SK-N-SH (cell line): Measurements from ENCODE around the gene GRM7. TPM values are rescaled to one million over a fixed set of nuclear protein-coding genes. Genes with fewer than 3 reads are reported as not detected.

ENCODE experiments used
- CTCF ChIA-PET: fragments of 300-600, 350-600 bp; formaldehyde crosslinking; extraction: SDS; loops from one replicate; lab custom pipeline; 2021; lab: Yijun Ruan, JAX
- POLR2A ChIA-PET: fragments of 350-600 bp; sonication (Branson Sonifier 250); formaldehyde crosslinking; extraction: SDS; loops from one replicate; lab custom pipeline; 2020; ENCODE audit warnings: antibody characterized with exemption, inconsistent platforms; lab: Yijun Ruan, JAX
- DNase-seq: peaks from one replicate; pipeline ENCODE4 v3.0.0; 2012
- H2AFZ ChIP-seq: fragments of 200-600 bp; sonication (generic); 2 replicates; pipeline ENCODE4 v1.8.1; 2016; ENCODE audit warnings: antibody characterized with exemption, mild to moderate bottlenecking, low read depth
- H3F3A ChIP-seq: fragments of 200-600 bp; sonication (generic); replicated peaks from 2 replicates; pipeline ENCODE3; 2016; ENCODE audit warnings: antibody characterized with exemption, mild to moderate bottlenecking; ENCODE audit not compliant: insufficient read depth
- H3K27ac ChIP-seq, 2 experiments: fragments of 200-500 bp in 1 of 2; fragments of 200-600 bp in 1 of 2; sonication (Bioruptor generic) in 1 of 2; sonication (generic), shearing (Covaris generic) in 1 of 2; 2 replicates each; pipeline versions ENCODE4 v1.5.1 to v1.6.1; 2014 to 2016; ENCODE audit warnings: low read depth in 2 of 2, inconsistent platforms in 1 of 2, low read length in 1 of 2, mild to moderate bottlenecking in 1 of 2, mixed read lengths in 1 of 2
- H3K27me3 ChIP-seq: fragments of 200-600 bp; sonication (generic), shearing (Covaris generic); 2 replicates; pipeline ENCODE4 v1.6.1; 2016; ENCODE audit warnings: mixed run types; ENCODE audit not compliant: insufficient read depth
- H3K36me3 ChIP-seq, 2 experiments: fragments of 200-500 bp in 1 of 2; fragments of 200-600 bp in 1 of 2; sonication (Bioruptor generic) in 1 of 2; sonication (generic) in 1 of 2; replicated peaks in 1 of 2; 2 replicates each; pipeline versions ENCODE3 to v1.5.1; 2014 to 2016; ENCODE audit warnings: low read length in 1 of 2, mild to moderate bottlenecking in 1 of 2; ENCODE audit not compliant: insufficient read depth in 2 of 2, control insufficient read depth in 1 of 2
- H3K4me1 ChIP-seq, 2 experiments: fragments of 200-500 bp in 1 of 2; fragments of 200-600 bp in 1 of 2; sonication (Bioruptor generic) in 1 of 2; sonication (generic), shearing (Covaris generic) in 1 of 2; 2 replicates each; pipeline versions ENCODE4 v1.5.1 to v1.6.1; 2014 to 2016; ENCODE audit warnings: low read depth in 1 of 2, low read length in 1 of 2, mixed run types in 1 of 2; ENCODE audit not compliant: insufficient read depth in 2 of 2, control insufficient read depth in 1 of 2
- H3K4me2 ChIP-seq: fragments of 200-600 bp; sonication (generic), shearing (Covaris generic); 2 replicates; pipeline ENCODE4 v1.6.1; 2017; ENCODE audit warnings: mixed run types
- H3K4me3 ChIP-seq, 2 experiments: fragments of 200-500 bp in 1 of 2; fragments of 200-600 bp in 1 of 2; sonication (Bioruptor generic) in 1 of 2; sonication (generic), shearing (Covaris generic) in 1 of 2; 2 replicates each; pipeline versions ENCODE4 v1.5.1 to v1.8.1; 2014 to 2016; ENCODE audit warnings: low read depth in 2 of 2, inconsistent platforms in 1 of 2, low read length in 1 of 2, mild to moderate bottlenecking in 1 of 2, mixed read lengths in 1 of 2, moderate library complexity in 1 of 2
- H3K79me2 ChIP-seq: fragments of 200-600 bp; sonication (generic); 2 replicates; pipeline ENCODE4 v1.8.1; 2017; ENCODE audit warnings: mild to moderate bottlenecking; ENCODE audit not compliant: insufficient read depth
- H3K9ac ChIP-seq: fragments of 200-600 bp; sonication (generic); 2 replicates; pipeline ENCODE4 v1.6.1; 2017; ENCODE audit warnings: mixed run types
- H3K9me2 ChIP-seq: fragments of 200-600 bp; sonication (generic); 2 replicates; pipeline ENCODE4 v1.6.1; 2017; ENCODE audit warnings: mixed run types
- H3K9me3 ChIP-seq: fragments of 200-600 bp; sonication (generic); 2 replicates; pipeline ENCODE4 v1.6.1; 2017; ENCODE audit warnings: mixed run types, mild to moderate bottlenecking, moderate library complexity
- H4K20me1 ChIP-seq: fragments of 200-600 bp; sonication (generic); 2 replicates; pipeline ENCODE4 v1.6.1; 2017; ENCODE audit warnings: mild to moderate bottlenecking, mixed run types; ENCODE audit not compliant: insufficient read depth
- CHD2 ChIP-seq: fragments of 150-350 bp; IDR thresholded peaks from 2 replicates; pipeline ENCODE4 v1.6.1; 2018; ENCODE audit warnings: low read length; ENCODE audit not compliant: partially characterized antibody
- ELF1 ChIP-seq: IDR thresholded peaks from 2 replicates; pipeline ENCODE4 v1.4.0; 2012
- EP300 ChIP-seq, 2 experiments: IDR thresholded peaks; 2 replicates each; pipeline versions ENCODE4 v1.4.0 to v1.6.1; 2012; ENCODE audit warnings: borderline replicate concordance in 1 of 2, low read depth in 1 of 2, low read length in 1 of 2
- EZH2phosphoT487 ChIP-seq: fragments of 200-600 bp; sonication (generic); IDR thresholded peaks from 2 replicates; pipeline ENCODE4 v1.6.1; 2017; ENCODE audit warnings: low read depth, mixed run types, mild to moderate bottlenecking, antibody characterized with exemption, moderate library complexity, borderline replicate concordance
- FOXJ3 ChIP-seq: sonication (generic); formaldehyde crosslinking; IDR thresholded peaks from 2 replicates; pipeline ENCODE4 v1.5.1; 2020; ENCODE audit warnings: mild to moderate bottlenecking, missing genetic modification reagents
- FOXM1 ChIP-seq: IDR thresholded peaks from 2 replicates; pipeline ENCODE4 v1.4.0; 2012; ENCODE audit warnings: low read depth, mild to moderate bottlenecking
- GABPA ChIP-seq: IDR thresholded peaks from 2 replicates; pipeline ENCODE4 v1.4.0; 2012; ENCODE audit warnings: low read depth, mild to moderate bottlenecking
- MEF2A ChIP-seq: IDR thresholded peaks from 2 replicates; pipeline ENCODE4 v1.4.0; 2012; ENCODE audit warnings: low read depth, borderline replicate concordance
- MXI1 ChIP-seq: IDR thresholded peaks from 2 replicates; pipeline ENCODE4 v1.6.1; 2012; ENCODE audit warnings: mild to moderate bottlenecking, low read depth, low read length, improper control_type of control experiment
- POLR2AphosphoS5 ChIP-seq: IDR thresholded peaks from 2 replicates; pipeline ENCODE4 v1.6.1; 2012; ENCODE audit warnings: low read depth, low read length
- RCOR1 ChIP-seq: fragments of 150-350 bp; IDR thresholded peaks from 2 replicates; pipeline ENCODE4 v1.6.1; 2017; ENCODE audit warnings: antibody characterized with exemption, low read length
- RFX5 ChIP-seq: IDR thresholded peaks from 2 replicates; pipeline ENCODE4 v1.6.1; 2012; ENCODE audit warnings: mild to moderate bottlenecking, improper control_type of control experiment, low read length
- TCF12 ChIP-seq: IDR thresholded peaks from 2 replicates; pipeline ENCODE4 v1.4.0; 2012
- WGBS: methylation state at CpG from one replicate; pipeline ENCODE4 v1.1.6; 2017; ENCODE audit warnings: low lambda C conversion rate; 5-methylcytosine and 5-hydroxymethylcytosine counted together
- polyA plus RNA-seq, 3 experiments: library from polyadenylated mRNA; depleted of rRNA; stranded (reverse); fragments of >200 nt; gene quantifications; 2 replicates each; pipeline ENCODE4 v1.2.3, GENCODE V29; 2012
- TF ChIP-seq, protein P1 (sequence below): IDR thresholded peaks from 2 replicates; pipeline ENCODE4 v1.4.0; 2012; ENCODE audit warnings: low read depth
- TF ChIP-seq, protein P2 (sequence below): fragments of 150-350 bp; IDR thresholded peaks from 2 replicates; pipeline ENCODE4 v1.6.1; 2017; ENCODE audit warnings: antibody characterized with exemption, low read length, low read depth, borderline replicate concordance
- TF ChIP-seq, protein P3 (sequence below): IDR thresholded peaks from 2 replicates; pipeline ENCODE4 v1.4.0; 2012; ENCODE audit warnings: low read depth, borderline replicate concordance
- TF ChIP-seq, protein P4 (sequence below): fragments of 200-600 bp; sonication (generic); IDR thresholded peaks from 2 replicates; pipeline ENCODE4 v1.6.1; 2017; ENCODE audit warnings: antibody characterized with exemption, mild to moderate bottlenecking, moderate library complexity
- TF ChIP-seq, protein P5 (sequence below): IDR thresholded peaks from 2 replicates; pipeline ENCODE4 v1.6.1; 2012; ENCODE audit warnings: mild to moderate bottlenecking, low read depth, low read length, moderate library complexity

Gene GRM7
- polyA plus RNA-seq, 1 of the 3 experiments (the other 2 are of a cell fraction): 0.03 TPM

DNA sequence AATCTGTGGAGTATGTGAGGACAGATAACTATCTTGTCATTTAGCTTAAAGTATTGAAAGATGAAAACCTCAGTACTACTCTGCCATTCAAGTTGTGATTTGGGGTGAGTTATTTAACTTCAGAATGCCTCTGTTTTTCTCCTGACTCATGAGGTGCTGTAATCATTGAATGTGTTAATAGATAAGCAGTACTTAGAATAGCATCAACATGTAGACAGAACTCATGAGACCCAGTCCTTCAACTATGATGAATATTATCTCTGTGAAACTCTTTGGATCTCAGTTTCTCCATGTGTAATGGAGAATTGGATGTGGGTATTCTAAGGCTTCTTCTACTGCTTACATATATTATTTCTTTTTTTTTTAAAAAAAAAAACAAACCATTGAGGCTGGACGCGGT lies 431.4 kb downstream of the GRM7 start:
- CTCF ChIA-PET: interaction anchor here (0.6 kb wide), 1 partner anchor 1727 kb away, joined by 3 read pairs; no protein-coding TSS in a partner anchor
- 76% methylated on average over 2 of the region's 2 CpGs for WGBS
- no peaks in the 10 kb centered on the region for H3K79me2 ChIP-seq
- H3K4me1 ChIP-seq: peaks cover 0 to 3% of the 10 kb centered on the region in 2 experiments; a peak in 1 of 4 replicates
- H3K36me3 ChIP-seq: no peaks in the 10 kb centered on the region
- no peaks in the 10 kb centered on the region for H4K20me1 ChIP-seq
- no peak for DNase-seq
- H3K9me2 ChIP-seq: no peaks in the 10 kb centered on the region
- H3K4me3 ChIP-seq: no peak overlapping the region
- no peak overlapping the region for H2AFZ ChIP-seq
- H3K9me3 ChIP-seq: no peaks in the 10 kb centered on the region
- no peak overlapping the region for H3K27ac ChIP-seq
- no peaks in the 10 kb centered on the region for H3F3A ChIP-seq
- POLR2A ChIA-PET: no interaction called here
- TF ChIP-seq CHD2: no peak
- TF ChIP-seq RFX5: no peak
- no peak for TF ChIP-seq MXI1
- TF ChIP-seq, protein P1, sequence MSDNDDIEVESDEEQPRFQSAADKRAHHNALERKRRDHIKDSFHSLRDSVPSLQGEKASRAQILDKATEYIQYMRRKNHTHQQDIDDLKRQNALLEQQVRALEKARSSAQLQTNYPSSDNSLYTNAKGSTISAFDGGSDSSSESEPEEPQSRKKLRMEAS: no peak
- TF ChIP-seq, protein P2, sequence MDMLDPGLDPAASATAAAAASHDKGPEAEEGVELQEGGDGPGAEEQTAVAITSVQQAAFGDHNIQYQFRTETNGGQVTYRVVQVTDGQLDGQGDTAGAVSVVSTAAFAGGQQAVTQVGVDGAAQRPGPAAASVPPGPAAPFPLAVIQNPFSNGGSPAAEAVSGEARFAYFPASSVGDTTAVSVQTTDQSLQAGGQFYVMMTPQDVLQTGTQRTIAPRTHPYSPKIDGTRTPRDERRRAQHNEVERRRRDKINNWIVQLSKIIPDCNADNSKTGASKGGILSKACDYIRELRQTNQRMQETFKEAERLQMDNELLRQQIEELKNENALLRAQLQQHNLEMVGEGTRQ: no peak
- no peak for TF ChIP-seq EP300 (IDR thresholded peaks at IDR 0.05; ENCODE audit: borderline replicate concordance in 1 of 2, low read depth in 1 of 2, low read length in 1 of 2)
- no peak for TF ChIP-seq RCOR1
- TF ChIP-seq GABPA: no peak
- TF ChIP-seq, protein P3, sequence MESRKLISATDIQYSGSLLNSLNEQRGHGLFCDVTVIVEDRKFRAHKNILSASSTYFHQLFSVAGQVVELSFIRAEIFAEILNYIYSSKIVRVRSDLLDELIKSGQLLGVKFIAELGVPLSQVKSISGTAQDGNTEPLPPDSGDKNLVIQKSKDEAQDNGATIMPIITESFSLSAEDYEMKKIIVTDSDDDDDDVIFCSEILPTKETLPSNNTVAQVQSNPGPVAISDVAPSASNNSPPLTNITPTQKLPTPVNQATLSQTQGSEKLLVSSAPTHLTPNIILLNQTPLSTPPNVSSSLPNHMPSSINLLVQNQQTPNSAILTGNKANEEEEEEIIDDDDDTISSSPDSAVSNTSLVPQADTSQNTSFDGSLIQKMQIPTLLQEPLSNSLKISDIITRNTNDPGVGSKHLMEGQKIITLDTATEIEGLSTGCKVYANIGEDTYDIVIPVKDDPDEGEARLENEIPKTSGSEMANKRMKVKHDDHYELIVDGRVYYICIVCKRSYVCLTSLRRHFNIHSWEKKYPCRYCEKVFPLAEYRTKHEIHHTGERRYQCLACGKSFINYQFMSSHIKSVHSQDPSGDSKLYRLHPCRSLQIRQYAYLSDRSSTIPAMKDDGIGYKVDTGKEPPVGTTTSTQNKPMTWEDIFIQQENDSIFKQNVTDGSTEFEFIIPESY: no peak
- no peaks in the 10 kb centered on the region for H3K27me3 ChIP-seq
- H3K4me2 ChIP-seq: no peak overlapping the region
- H3K9ac ChIP-seq: no peak overlapping the region

DNA sequence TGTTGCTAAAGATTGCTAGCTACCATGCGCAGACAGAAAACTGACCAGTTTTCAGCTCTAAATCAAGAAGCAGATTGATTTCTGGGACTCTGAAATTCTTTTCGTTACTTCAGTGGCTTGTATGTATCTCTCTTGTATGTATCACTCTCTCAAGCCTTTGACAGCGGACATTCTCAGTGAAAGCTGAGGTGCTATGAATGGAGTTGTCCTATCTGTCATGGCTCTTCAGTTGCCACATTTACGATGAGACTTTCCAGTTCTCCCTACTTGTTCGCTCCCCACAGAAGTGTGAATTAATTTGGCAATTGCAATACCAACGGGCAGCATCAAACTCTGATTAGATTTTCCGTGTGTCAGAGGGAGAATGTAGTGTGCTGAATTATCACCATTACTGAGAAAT lies 432.4 kb downstream of the GRM7 start:
- ChIA-PET POLR2A (no interaction called here), CTCF (no interaction called here)
- Histone ChIP-seq H3K4me1 (peaks cover 0 to 3% of the 10 kb centered on the region in 2 experiments; a peak in 1 of 4 replicates), H3F3A (no peaks in the 10 kb centered on the region), H2AFZ (no peak overlapping the region), H3K9ac (no peak overlapping the region), H3K4me3 (no peak overlapping the region), H3K36me3 (no peaks in the 10 kb centered on the region), H3K9me2 (no peaks in the 10 kb centered on the region), H3K9me3 (no peaks in the 10 kb centered on the region), H3K27me3 (no peaks in the 10 kb centered on the region), H4K20me1 (no peaks in the 10 kb centered on the region), H3K4me2 (no peak overlapping the region), H3K27ac (no peak overlapping the region), H3K79me2 (no peaks in the 10 kb centered on the region)
- DNase-seq: no peak
- 53% methylated on average over 7 of the region's 7 CpGs for WGBS
- TF ChIP-seq, protein P4, sequence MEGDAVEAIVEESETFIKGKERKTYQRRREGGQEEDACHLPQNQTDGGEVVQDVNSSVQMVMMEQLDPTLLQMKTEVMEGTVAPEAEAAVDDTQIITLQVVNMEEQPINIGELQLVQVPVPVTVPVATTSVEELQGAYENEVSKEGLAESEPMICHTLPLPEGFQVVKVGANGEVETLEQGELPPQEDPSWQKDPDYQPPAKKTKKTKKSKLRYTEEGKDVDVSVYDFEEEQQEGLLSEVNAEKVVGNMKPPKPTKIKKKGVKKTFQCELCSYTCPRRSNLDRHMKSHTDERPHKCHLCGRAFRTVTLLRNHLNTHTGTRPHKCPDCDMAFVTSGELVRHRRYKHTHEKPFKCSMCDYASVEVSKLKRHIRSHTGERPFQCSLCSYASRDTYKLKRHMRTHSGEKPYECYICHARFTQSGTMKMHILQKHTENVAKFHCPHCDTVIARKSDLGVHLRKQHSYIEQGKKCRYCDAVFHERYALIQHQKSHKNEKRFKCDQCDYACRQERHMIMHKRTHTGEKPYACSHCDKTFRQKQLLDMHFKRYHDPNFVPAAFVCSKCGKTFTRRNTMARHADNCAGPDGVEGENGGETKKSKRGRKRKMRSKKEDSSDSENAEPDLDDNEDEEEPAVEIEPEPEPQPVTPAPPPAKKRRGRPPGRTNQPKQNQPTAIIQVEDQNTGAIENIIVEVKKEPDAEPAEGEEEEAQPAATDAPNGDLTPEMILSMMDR: no peak
- TF ChIP-seq FOXM1 (no peak), TCF12 (no peak), ELF1 (no peak), CHD2 (no peak), EZH2phosphoT487 (no peak), MEF2A (no peak), POLR2AphosphoS5 (no peak), FOXJ3 (CRISPR knock-in tag) (no peak), GABPA (no peak)
- TF ChIP-seq, protein P2: no peak
- TF ChIP-seq, protein P5, sequence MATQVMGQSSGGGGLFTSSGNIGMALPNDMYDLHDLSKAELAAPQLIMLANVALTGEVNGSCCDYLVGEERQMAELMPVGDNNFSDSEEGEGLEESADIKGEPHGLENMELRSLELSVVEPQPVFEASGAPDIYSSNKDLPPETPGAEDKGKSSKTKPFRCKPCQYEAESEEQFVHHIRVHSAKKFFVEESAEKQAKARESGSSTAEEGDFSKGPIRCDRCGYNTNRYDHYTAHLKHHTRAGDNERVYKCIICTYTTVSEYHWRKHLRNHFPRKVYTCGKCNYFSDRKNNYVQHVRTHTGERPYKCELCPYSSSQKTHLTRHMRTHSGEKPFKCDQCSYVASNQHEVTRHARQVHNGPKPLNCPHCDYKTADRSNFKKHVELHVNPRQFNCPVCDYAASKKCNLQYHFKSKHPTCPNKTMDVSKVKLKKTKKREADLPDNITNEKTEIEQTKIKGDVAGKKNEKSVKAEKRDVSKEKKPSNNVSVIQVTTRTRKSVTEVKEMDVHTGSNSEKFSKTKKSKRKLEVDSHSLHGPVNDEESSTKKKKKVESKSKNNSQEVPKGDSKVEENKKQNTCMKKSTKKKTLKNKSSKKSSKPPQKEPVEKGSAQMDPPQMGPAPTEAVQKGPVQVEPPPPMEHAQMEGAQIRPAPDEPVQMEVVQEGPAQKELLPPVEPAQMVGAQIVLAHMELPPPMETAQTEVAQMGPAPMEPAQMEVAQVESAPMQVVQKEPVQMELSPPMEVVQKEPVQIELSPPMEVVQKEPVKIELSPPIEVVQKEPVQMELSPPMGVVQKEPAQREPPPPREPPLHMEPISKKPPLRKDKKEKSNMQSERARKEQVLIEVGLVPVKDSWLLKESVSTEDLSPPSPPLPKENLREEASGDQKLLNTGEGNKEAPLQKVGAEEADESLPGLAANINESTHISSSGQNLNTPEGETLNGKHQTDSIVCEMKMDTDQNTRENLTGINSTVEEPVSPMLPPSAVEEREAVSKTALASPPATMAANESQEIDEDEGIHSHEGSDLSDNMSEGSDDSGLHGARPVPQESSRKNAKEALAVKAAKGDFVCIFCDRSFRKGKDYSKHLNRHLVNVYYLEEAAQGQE: no peak
